ENCODE data around the gene PLEKHA5.
"Not testable (repeated sequence)": the region's sequence is repeated elsewhere in the genome, so short reads cannot be mapped to it uniquely, and the experiment has no call there.

PLEKHA5 gene

GRCh38 chr12:19129486-19130223 is at the start of gene PLEKHA5:
TSS of gene PLEKHA5 (plus strand) at chr12:19129733. CDS start at chr12:19129800, 67 bp downstream.
- DNase-seq: peak in 13 of 14 donors; percentile 23 to 76 (median 58)

GRCh38 chr12:19080918-19081317 is 48.6 kb upstream of the PLEKHA5 start:
- no peak for DNase-seq

GRCh38 chr12:19082365-19082911 is 47.1 kb upstream of the PLEKHA5 start:
- no peak for DNase-seq

- DNase-seq: no peak
Observed at GRCh38 chr12:19084547-19084946, 45.0 kb upstream of the PLEKHA5 start.

- no peak for DNase-seq
Observed at GRCh38 chr12:19085090-19085489, 44.4 kb upstream of the PLEKHA5 start.

GRCh38 chr12:19088606-19089005 is 40.9 kb upstream of the PLEKHA5 start:
- DNase-seq: no peak

- not testable (repeated sequence) for DNase-seq
Observed at GRCh38 chr12:19092482-19092881, 37.1 kb upstream of the PLEKHA5 start.

- no peak for DNase-seq
Observed at GRCh38 chr12:19093218-19093617, 36.3 kb upstream of the PLEKHA5 start.

GRCh38 chr12:19095331-19095730 is 34.2 kb upstream of the PLEKHA5 start:
- no peak for DNase-seq

- DNase-seq: no peak
Observed at GRCh38 chr12:19095756-19096480, 33.6 kb upstream of the PLEKHA5 start.

DNA sequence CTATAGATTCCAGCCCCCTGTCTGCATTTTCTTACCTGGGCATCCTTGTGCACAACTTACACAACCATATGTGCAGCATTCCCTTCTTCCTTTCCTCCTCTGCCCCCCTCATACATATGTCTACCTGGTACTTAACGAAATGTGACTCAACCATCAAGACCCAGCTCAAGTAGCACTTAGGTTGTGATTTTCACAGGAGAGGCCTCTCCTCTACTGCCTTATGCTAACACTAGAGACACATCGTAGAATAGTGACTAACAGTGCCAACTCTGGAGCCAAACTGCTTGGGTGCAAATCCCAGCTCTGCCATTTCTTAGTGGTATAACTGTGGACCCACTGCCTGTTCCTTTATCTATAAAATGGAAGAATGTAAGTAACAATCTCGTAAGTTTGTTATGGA is 24.1 kb upstream of the PLEKHA5 start:
- DNase-seq: no peak

DNA sequence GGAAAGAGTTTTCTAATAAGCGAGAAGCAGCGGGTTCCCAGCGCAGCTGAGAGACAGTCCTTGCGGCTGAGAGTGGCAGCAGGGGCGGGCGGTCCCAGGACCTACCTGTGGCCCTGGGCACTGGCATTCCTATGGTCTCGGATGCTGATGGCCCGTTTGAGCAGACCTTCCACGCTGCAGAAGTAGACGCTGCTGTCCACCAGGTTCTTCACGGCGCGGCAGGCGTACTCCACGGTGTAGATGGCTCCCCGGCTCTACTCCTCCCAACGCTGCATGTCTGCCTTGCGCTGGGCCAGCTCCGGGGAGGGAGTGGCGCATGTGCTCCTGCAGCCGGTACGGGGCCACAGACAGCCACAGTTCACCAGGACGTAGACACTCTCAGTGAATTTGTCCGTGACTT is 21.8 kb upstream of the PLEKHA5 start:
- DNase-seq: no peak

DNA sequence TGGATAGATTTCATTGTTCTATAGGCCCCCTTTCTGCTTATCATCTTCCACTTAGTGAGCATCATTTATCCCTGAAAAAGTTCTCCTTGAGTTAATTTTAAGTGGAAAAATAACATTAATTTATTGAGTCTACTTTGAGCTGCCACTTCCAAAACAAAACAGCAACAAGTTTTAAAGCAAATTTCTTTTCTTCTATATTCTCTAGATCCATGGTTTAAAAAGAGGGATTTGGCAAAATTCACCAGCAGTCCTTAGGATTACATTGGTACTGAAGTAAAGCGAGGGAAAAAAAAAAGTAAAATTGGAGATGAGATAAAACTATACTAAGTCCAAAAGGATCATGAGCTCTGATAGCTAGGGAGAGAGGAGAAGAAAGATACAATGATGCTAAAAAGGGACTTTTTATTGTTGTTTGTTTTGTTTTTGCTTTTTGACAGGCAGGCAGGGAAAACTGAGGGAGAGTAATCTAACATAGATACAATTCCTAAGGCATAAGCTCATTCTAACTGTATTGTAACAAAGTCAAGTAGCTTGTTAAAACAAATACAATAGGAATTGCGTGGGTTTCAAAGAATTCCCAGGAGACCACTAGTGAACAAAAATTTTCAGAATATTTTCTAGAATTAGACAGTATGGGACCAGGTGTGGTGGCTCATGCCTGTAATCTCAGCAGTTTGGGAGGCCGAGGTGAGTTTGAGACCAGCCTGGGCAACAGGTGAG is 19.2 kb upstream of the PLEKHA5 start:
- DNase-seq: no peak

GRCh38 chr12:19113464-19113863 is 16.1 kb upstream of the PLEKHA5 start:
- DNase-seq: no peak

GRCh38 chr12:19115285-19115684 is 14.2 kb upstream of the PLEKHA5 start:
- no peak for DNase-seq

- no peak for DNase-seq
Observed at GRCh38 chr12:19119440-19119839, 10.1 kb upstream of the PLEKHA5 start.

- no peak for DNase-seq
Observed at GRCh38 chr12:19120795-19121194, 8.7 kb upstream of the PLEKHA5 start.

DNA sequence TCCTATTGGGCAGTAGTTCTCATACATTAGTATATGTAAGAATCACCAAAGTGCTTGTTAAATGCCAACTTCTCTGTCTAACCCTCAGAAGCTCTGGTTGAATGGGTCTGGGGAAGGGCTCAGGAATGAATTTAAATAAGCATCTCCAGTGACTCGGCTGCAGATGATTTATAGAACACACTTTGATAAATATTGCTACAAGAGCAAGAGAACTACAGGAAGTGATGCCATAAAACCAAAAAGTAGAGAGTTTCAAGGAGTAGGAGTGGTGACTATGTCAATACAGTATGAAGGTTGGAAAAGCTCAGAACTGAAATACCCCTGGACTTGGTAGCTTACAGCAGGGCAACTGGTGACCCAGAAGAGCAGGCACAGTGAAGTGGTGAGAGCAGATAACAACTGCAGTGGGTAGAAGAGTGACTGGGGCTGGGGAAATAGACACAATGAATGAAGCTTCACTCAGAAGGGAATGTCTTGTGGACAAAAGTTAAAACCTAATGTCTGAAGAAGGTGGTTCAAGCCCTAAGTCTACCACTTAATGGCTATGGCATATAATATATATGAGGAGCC is 8.0 kb upstream of the PLEKHA5 start:
- no peak for DNase-seq

GRCh38 chr12:19125325-19125724 is 4.2 kb upstream of the PLEKHA5 start:
- no peak for DNase-seq

DNA sequence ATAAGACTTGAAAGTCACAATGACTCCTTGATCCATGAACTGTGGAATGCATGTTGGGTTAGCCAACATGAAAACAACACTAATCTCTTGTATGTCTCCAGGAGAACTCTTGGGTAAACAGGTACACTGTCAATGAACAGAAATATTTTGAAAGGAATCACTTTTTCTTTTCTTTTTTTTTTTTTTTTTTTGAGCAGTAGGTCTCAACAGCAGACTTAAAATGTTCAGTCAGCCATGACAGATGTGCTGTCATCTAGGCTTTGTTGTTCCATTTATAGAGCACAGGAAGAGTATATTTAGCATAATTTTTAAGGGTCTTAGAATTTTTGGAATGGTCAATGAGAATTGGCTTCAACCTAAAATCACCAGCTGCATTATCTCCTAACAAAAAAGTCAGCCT is 2.3 kb upstream of the PLEKHA5 start:
- DNase-seq: no peak

GRCh38 chr12:19128485-19128884 is 1.0 kb upstream of the PLEKHA5 start:
- no peak for DNase-seq

DNA sequence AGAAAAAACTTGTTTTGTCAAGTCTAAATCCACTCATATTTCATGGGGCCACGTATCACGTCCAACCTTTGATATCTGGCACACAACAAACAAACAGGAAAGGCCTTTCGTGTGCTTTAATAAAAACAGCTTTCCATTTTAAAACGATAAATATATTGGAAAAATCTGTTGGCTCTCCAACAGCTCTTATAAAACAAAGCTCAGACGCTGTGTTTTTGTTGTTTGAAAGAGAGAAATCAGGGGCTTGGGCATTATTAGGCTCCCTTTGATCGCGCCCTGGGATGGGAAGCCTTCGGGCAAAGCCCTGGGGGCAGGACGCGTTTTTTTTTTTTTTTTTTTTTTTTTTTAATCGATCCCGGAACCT is 429 bp upstream of the PLEKHA5 start:
- peak in 2 of 14 donors; percentile 22 to 54 for DNase-seq
